GM21423 (cell line): ENCODE measurements around the gene KNSTRN.

ENCODE experiments used
- ATAC-seq: cut with Tn5 transposase; IDR thresholded peaks from one replicate; pipeline ENCODE4 v1.9.1; 2021; ENCODE audit warnings: mild to moderate bottlenecking, moderate library complexity; ENCODE audit not compliant: unreplicated experiment

KNSTRN gene

GRCh38 chr15:40365624-40366456 lies 16.7 kb upstream of the KNSTRN start:
- no peak for ATAC-seq

GRCh38 chr15:40366457-40367370 lies 15.8 kb upstream of the KNSTRN start:
- no peak for ATAC-seq

GRCh38 chr15:40367371-40367685 lies 15.2 kb upstream of the KNSTRN start:
- ATAC-seq: no peak

- peak; percentile 80 for ATAC-seq
Measured at GRCh38 chr15:40367686-40368611, 14.6 kb upstream of the KNSTRN start.

- no peak for ATAC-seq
Measured at GRCh38 chr15:40368719-40369473, 13.6 kb upstream of the KNSTRN start.

- ATAC-seq: no peak
Measured at GRCh38 chr15:40369474-40369869, 13.0 kb upstream of the KNSTRN start.

- ATAC-seq: no peak
Measured at GRCh38 chr15:40369971-40370370, 12.6 kb upstream of the KNSTRN start.

GRCh38 chr15:40372981-40373380 lies 9.5 kb upstream of the KNSTRN start:
- ATAC-seq: no peak

GRCh38 chr15:40377606-40378005 lies 4.9 kb upstream of the KNSTRN start:
- ATAC-seq: no peak

GRCh38 chr15:40379374-40379773 lies 3.1 kb upstream of the KNSTRN start:
- ATAC-seq: no peak

GRCh38 chr15:40379853-40380252 lies 2.7 kb upstream of the KNSTRN start:
- no peak for ATAC-seq

GRCh38 chr15:40380636-40381035 lies 1.9 kb upstream of the KNSTRN start:
- ATAC-seq: no peak

- no peak for ATAC-seq
Measured at GRCh38 chr15:40381818-40382529, 547 bp upstream of the KNSTRN start.

- no peak for ATAC-seq
Measured at GRCh38 chr15:40386480-40386879, 4.0 kb downstream of the KNSTRN start.

GRCh38 chr15:40388941-40389823 lies 6.7 kb downstream of the KNSTRN start:
- ATAC-seq: no peak

- ATAC-seq: no peak
Measured at GRCh38 chr15:40389824-40390595, 7.5 kb downstream of the KNSTRN start.

GRCh38 chr15:40392986-40393948 lies 10.7 kb downstream of the KNSTRN start:
- ATAC-seq: no peak
